Upper lobe of right lung (tissue), 1 donor: Measurements from ENCODE around the gene SALL4. TPM values are rescaled to one million over a fixed set of nuclear protein-coding genes. Genes with fewer than 3 reads are reported as not detected.
A peak's percentile ranks its signal among the peaks of the same experiment; 100 is the strongest.

Experiments
- ATAC-seq: fragments of 200-7000 bp; cut with Tn5 transposase; one replicate; pipeline ENCODE4 v1.9.1; 2020; ENCODE audit warnings: mild to moderate bottlenecking, moderate library complexity
- DNase-seq: peaks from one replicate; pipeline ENCODE4 v3.0.0-alpha.2; 2020
- H3K27ac ChIP-seq: fragments of 200-600 bp; one replicate; pipeline ENCODE4 v1.8.0; 2022
- H3K27me3 ChIP-seq: fragments of 200-600 bp; one replicate; pipeline ENCODE4 v1.8.0; 2022; ENCODE audit warnings: mild to moderate bottlenecking
- H3K36me3 ChIP-seq: fragments of 200-600 bp; one replicate; pipeline ENCODE4 v1.8.0; 2022
- H3K4me1 ChIP-seq: fragments of 200-600 bp; one replicate; pipeline ENCODE4 v1.8.0; 2022
- H3K4me3 ChIP-seq: fragments of 200-600 bp; one replicate; pipeline ENCODE4 v1.8.0; 2022; ENCODE audit warnings: mild to moderate bottlenecking
- H3K9me3 ChIP-seq: fragments of 200-600 bp; one replicate; pipeline ENCODE4 v1.8.0; 2022
- intact Hi-C: fragments of 100-400 bp; cut with DNase I; formaldehyde crosslinking; loops from one replicate; pipeline ENCODE4 v1.11.0; 2022
- total RNA-seq: library from RNA; stranded (reverse); fragmentation: NEBNext Ultra II Directional; extraction: Animal tissue kit (Norgen Biotek cat#: 25700); gene quantifications from one replicate; pipeline ENCODE4 v1.2.1, GENCODE V29; 2021
- TF ChIP-seq, protein P1 (sequence below): fragments of 200-600 bp; IDR thresholded peaks from one replicate; pipeline ENCODE4 v1.8.0; 2022; ENCODE audit warnings: antibody characterized with exemption
- donor health status: DM: no; HTN: yes; CAD: no; lungs with severe emphysema.

SALL4 gene
- total RNA-seq, 1 donor from 2014 or later = 0.43 TPM

DNA sequence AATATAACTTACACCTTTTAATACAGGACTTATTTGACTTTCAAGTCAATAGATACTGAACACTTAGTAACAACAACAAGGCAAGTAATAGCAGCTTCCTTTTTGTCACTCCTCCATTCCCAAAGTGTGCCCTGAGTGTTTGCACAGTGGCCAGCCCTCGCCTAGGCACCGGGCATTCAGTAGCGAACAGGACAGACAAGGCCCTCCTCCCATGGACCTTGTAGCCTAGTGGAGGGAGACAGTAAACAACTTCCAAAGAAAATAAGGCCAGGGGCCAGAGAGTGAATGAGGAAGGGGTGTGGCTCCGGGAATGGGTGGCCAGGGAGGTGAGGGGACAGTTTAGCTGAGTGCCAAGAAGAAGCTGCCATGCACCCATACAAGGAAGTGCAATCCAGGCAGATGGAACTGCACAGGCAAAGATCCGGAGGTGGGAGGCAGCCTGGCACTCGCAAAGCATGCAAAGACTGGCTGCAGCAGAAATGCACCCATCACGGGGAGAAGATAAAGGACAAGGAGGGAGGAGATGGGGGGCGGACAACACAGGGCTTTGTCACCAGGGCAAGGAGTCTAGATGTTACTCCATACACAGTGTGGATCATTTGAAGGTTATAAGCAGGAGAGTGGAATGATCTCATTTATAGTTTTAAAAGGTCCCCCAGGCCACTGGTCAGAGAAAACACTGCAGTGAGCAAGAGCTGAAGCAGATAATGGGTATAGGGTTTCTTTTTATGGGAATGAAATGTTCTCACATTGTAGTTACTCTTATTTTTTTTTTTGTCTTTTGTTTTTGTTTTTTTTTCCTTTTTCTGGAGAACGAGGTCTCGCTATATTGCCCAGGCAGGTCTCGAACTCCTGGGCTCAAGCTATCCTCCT is 66.4 kb downstream of the SALL4 start:
- Histone ChIP-seq H3K4me1 (peaks cover 6% of the 10 kb centered on the region), H3K27ac (no peak overlapping the region), H3K4me3 (no peak overlapping the region), H3K36me3 (no peaks in the 10 kb centered on the region), H3K9me3 (no peaks in the 10 kb centered on the region), H3K27me3 (no peaks in the 10 kb centered on the region)
- DNase-seq = no peak
- intact Hi-C loops = no loop called here
- TF ChIP-seq, protein P1, sequence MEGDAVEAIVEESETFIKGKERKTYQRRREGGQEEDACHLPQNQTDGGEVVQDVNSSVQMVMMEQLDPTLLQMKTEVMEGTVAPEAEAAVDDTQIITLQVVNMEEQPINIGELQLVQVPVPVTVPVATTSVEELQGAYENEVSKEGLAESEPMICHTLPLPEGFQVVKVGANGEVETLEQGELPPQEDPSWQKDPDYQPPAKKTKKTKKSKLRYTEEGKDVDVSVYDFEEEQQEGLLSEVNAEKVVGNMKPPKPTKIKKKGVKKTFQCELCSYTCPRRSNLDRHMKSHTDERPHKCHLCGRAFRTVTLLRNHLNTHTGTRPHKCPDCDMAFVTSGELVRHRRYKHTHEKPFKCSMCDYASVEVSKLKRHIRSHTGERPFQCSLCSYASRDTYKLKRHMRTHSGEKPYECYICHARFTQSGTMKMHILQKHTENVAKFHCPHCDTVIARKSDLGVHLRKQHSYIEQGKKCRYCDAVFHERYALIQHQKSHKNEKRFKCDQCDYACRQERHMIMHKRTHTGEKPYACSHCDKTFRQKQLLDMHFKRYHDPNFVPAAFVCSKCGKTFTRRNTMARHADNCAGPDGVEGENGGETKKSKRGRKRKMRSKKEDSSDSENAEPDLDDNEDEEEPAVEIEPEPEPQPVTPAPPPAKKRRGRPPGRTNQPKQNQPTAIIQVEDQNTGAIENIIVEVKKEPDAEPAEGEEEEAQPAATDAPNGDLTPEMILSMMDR = no peak
- peak; percentile 50 for ATAC-seq

- Histone ChIP-seq H3K9me3 (no peaks in the 10 kb centered on the region), H3K4me3 (no peak overlapping the region)
- ATAC-seq = no peak
Measured at GRCh38 chr20:51734876-51735720, 67.2 kb downstream of the SALL4 start.

DNA sequence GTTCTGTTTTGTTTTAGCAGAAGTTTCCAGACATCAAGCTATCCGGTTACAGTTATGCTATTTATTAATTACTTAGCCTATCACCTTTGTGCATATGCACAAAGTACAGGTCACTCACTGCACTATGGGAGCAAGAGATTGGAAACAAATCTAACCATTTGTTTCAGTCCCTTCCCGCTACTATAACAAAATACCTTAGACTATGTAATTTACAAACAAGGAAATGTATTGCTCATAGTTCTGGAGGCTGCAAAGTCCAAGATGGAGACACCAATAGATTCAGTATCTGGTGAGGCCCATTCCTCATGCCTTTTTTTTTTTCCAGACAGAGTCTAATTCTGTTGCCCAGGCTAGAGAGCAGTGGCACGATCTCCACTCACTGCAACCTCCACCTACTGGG is 69.3 kb downstream of the SALL4 start:
- no peak overlapping the region for H3K4me3 ChIP-seq
- TF ChIP-seq, protein P1 = no peak
- DNase-seq (no peak), ATAC-seq (no peak)
- no peaks in the 10 kb centered on the region for H3K9me3 ChIP-seq
- no peaks in the 10 kb centered on the region for H3K36me3 ChIP-seq
- H3K27me3 ChIP-seq = no peaks in the 10 kb centered on the region
- H3K4me1 ChIP-seq = peaks cover 6% of the 10 kb centered on the region
- intact Hi-C loops = no loop called here
- no peak overlapping the region for H3K27ac ChIP-seq

More at GRCh38 chr20:51734876-51735720, 67.2 kb downstream of the SALL4 start:
- H3K27me3 ChIP-seq = no peaks in the 10 kb centered on the region
- TF ChIP-seq, protein P1 = no peak
- DNase-seq = no peak
- intact Hi-C loops = no loop called here
- H3K4me1 ChIP-seq = peaks cover 6% of the 10 kb centered on the region
- H3K27ac ChIP-seq = no peak overlapping the region
- H3K36me3 ChIP-seq = no peaks in the 10 kb centered on the region

Other genes starting within 250 kb of the SALL4 start
- gene ATP9A, start 34.1 kb downstream of the SALL4 start, total RNA-seq = 32.1 TPM